Loucy (cell line): ENCODE measurements around the gene UTP4.

ENCODE experiments used
- EZH2phosphoT487 ChIP-seq: fragments of 200-600 bp; IDR thresholded peaks from 2 replicates; pipeline ENCODE4 v1.6.1; 2018; ENCODE audit warnings: antibody characterized with exemption, mild to moderate bottlenecking, moderate library complexity, borderline replicate concordance
- TF ChIP-seq, protein P1 (sequence below): fragments of 200-600 bp; sonication (generic); conservative IDR thresholded peaks from 2 replicates; pipeline ENCODE4 v1.5.1; 2014; ENCODE audit warnings: mild to moderate bottlenecking, antibody characterized with exemption, low read length

DNA sequence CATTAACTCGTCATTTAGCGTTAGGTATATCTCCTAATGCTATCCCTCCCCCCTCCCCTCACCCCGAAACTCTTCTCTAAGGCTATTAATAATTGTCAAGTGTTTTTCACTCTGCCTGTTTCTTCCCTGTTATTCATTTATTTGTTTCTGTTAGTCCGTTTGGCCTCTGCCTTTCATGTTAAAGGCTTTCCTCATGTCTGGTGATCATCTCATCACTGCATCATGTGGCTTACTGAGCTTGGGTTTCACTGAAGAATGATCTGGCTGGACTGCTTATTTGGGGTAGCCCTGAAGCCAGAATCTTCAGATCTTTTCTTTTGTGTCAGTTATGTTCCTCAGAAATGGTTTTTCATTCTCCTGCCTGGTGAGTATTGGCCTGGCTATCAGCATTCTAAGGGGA, 9.5 kb downstream of the UTP4 start:
- TF ChIP-seq, protein P1, sequence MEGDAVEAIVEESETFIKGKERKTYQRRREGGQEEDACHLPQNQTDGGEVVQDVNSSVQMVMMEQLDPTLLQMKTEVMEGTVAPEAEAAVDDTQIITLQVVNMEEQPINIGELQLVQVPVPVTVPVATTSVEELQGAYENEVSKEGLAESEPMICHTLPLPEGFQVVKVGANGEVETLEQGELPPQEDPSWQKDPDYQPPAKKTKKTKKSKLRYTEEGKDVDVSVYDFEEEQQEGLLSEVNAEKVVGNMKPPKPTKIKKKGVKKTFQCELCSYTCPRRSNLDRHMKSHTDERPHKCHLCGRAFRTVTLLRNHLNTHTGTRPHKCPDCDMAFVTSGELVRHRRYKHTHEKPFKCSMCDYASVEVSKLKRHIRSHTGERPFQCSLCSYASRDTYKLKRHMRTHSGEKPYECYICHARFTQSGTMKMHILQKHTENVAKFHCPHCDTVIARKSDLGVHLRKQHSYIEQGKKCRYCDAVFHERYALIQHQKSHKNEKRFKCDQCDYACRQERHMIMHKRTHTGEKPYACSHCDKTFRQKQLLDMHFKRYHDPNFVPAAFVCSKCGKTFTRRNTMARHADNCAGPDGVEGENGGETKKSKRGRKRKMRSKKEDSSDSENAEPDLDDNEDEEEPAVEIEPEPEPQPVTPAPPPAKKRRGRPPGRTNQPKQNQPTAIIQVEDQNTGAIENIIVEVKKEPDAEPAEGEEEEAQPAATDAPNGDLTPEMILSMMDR = no peak
- no peak for TF ChIP-seq EZH2phosphoT487
